EL (cell line): ENCODE results near the gene KATNAL1.

Experiments used
- DNase-seq: peaks from one replicate; pipeline ENCODE4 v3.0.0-alpha.2; 2016

Gene KATNAL1

DNA sequence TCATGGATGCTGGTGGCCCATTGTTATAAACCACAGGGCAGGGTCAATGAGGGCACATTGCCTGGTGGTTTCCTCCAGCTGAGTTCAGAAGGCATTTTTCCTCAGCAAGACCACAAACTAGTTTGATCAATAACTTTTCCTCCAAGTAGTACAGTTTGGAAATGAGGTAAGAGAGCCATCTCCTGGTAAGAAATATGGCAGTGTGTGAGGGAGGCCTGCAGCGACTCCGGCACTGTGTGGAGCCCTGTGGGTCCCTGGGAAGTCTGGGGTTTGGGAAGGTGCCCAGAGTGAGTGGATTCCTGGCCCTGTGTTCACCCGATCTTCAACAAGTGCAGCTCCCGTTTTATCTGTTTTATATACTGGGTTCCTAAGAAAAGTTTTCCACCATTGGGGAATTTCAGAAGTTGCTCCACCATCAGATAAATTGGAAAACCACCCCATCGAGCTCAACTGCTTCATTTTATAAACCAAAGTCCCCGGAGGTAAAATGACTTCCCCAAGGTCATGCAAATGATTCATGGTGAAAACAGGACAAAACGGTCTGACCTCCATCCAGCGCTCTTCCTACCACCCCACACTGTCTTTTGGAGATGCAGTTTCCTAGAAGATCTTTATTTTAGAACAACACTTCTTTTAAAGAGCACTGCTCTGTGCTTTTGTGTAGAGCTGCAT, 148.4 kb downstream of the KATNAL1 start:
- DNase-seq = peak; percentile 88

GRCh38 chr13:30157616-30157993, 149.7 kb downstream of the KATNAL1 start:
- DNase-seq = no peak

DNA sequence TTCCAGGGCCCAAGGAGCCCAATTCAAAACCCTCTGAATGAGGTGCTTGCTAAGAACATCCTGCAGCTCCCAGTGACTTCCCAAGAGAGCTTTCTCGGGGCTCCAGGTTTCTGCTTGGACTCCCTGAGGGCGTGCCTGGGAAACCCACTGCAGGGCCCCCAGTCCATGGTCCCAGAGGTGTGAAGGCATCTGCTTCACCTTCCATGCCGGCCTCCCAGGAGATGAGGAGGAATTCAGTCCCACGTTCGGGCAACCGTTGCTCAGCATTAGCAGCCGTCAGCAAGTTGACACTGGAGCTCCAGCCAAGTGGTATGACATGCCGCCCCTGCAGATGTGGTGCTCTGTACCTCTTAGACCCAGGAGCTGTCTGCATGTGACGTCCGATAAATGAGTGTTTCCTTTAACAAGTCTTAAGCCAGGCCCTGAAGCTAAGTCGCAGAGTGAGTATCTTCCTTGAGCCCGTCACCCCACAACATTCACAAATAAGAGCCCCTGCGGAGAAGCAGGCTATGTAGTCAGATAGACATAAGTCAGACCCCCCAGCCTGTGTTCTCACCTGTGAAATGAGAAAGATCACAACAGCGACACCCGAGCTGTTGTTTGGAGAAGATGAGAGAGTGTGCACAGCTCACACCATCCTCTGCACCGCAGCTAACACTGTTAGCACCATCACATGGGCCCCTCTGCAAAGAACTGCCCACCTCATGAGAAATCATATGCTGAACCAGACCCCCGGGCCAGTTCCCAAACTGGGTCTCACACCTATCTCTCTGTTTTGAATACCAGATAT, 150.3 kb downstream of the KATNAL1 start:
- DNase-seq = no peak

- DNase-seq = no peak
These were observed 151.1 kb downstream of the KATNAL1 start for GRCh38 chr13:30156270-30156669.

GRCh38 chr13:30154931-30155330, 152.4 kb downstream of the KATNAL1 start:
- no peak for DNase-seq

DNA sequence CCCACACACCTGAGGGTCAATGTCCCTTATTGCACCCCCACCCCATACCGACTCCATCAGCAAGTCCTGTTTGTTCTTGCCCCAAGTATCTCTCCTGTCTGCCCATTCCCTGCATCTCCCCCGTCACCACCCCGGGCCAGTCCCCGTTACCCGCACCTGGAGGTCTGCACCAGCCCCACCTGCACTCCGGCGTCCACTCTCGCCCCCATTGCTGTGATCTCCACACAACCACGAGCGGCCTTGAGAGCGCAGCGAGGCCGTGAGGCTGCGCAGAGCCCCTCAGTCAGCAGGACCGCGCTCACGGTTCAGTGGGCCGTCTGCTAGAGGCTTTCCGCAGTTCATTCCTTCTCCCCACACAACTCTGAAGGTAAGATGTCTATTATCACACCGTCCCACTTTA, 152.8 kb downstream of the KATNAL1 start:
- DNase-seq = no peak

DNA sequence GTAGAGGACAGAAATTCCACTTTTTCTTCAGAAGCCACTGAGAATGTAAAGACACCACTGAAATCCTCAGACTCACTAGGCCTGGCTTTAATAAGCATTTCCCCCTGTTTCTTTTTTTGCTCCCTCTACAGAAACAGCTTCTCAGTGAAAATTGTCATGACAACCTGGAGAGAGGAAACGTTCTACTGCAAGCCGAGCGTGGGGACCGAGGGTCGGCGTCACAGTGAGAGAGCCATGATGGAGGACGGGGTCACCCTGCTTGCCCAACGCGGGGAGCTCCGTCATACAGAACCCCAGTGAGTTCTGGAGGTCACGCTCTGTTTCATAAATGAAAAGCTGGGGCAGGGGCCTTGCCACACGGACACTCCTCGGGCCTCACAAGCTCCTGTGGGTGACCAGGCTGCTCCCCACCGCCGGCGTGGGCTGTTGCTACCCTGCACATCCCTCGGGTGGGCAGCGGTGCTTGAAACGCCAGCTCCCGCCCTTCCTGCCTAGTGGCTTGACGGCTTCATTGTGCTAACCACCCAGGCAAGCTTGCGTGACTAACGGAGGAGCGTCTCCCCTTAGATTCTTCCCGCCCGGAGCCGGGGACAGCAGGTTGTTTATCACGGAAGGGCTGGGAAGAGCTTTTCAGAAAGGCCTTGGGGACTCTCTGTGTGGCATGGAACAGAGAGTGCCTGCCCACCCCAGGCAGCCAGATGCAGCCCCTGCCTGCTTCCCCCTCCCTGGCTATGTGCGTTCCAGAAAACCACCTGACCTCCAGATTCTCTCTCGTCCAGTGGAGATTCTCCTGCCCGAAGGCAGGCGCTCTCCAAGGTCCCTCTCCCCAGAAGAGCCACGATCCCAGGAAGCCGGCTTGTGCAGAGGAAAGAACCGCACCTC, 153.6 kb downstream of the KATNAL1 start:
- peak; percentile 39 for DNase-seq
